GM12892 (cell line): ENCODE data around the gene GYG2.

Experiments used
- POLR2A ChIP-seq: IDR thresholded peaks from 2 replicates; pipeline ENCODE4 v1.6.1; 2011; ENCODE audit warnings: low read depth, low read length, control low read depth
- POLR2AphosphoS5 ChIP-seq: IDR thresholded peaks from 2 replicates; pipeline ENCODE4 v1.6.1; 2011; ENCODE audit warnings: low read depth, low read length, control low read depth
- TAF1 ChIP-seq: IDR thresholded peaks from 2 replicates; pipeline ENCODE4 v1.6.1; 2011; ENCODE audit warnings: low read depth, mild to moderate bottlenecking, control low read depth, low read length, borderline replicate concordance

GRCh38 chrX:2785538-2785937 lies 43.2 kb upstream of the GYG2 start:
- TF ChIP-seq TAF1, result no peak
- TF ChIP-seq POLR2AphosphoS5, result no peak
- TF ChIP-seq POLR2A, result no peak
